HG02973 (cell line): ENCODE data around the gene GNAI2.
"Not testable (repeated sequence)": the region's sequence is repeated elsewhere in the genome, so short reads cannot be mapped to it uniquely, and the experiment has no call there.

Experiments
- ATAC-seq: cut with Tn5 transposase; IDR thresholded peaks from one replicate; pipeline ENCODE4 v1.9.1; 2021; ENCODE audit warnings: moderate library complexity; ENCODE audit not compliant: unreplicated experiment

GNAI2 gene

DNA sequence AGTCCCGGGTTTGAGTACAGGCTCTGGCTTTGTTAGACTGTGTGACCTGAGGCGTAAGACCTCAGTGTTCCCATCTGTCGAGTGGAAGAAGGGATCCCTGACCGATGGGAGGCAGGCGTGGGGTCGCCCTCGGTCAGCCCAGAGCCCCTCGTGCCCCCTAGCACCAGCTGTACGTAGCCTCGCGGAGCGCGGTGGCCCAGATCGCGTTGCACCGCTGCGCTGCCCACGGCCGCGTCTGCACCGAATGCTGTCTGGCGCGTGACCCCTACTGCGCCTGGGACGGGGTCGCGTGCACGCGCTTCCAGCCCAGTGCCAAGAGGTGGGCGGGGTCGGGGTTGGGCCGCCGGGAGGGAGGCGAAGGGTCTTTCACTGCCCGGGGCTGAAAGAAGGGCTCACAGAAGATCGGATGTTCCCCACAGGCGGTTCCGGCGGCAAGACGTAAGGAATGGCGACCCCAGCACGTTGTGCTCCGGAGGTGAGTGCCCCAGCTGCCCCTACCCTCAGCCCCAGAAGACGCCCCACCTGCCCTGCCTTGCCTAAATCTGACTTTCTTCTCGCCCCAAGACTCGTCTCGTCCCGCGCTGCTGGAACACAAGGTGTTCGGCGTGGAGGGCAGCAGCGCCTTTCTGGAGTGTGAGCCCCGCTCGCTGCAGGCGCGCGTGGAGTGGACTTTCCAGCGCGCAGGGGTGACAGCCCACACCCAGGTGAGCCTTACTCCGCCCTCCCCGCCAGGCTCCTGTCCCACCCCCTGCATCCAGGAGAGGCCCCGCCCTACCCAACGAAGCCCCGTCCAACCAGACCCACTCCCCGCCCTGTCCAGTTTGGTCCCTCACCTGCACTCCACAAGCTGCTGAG, 39.4 kb downstream of the GNAI2 start:
- ATAC-seq, result no peak

- ATAC-seq, result no peak
Measured at GRCh38 chr3:50275996-50276761, 40.2 kb downstream of the GNAI2 start.

GRCh38 chr3:50276762-50277101, 40.7 kb downstream of the GNAI2 start:
- ATAC-seq, result no peak

DNA sequence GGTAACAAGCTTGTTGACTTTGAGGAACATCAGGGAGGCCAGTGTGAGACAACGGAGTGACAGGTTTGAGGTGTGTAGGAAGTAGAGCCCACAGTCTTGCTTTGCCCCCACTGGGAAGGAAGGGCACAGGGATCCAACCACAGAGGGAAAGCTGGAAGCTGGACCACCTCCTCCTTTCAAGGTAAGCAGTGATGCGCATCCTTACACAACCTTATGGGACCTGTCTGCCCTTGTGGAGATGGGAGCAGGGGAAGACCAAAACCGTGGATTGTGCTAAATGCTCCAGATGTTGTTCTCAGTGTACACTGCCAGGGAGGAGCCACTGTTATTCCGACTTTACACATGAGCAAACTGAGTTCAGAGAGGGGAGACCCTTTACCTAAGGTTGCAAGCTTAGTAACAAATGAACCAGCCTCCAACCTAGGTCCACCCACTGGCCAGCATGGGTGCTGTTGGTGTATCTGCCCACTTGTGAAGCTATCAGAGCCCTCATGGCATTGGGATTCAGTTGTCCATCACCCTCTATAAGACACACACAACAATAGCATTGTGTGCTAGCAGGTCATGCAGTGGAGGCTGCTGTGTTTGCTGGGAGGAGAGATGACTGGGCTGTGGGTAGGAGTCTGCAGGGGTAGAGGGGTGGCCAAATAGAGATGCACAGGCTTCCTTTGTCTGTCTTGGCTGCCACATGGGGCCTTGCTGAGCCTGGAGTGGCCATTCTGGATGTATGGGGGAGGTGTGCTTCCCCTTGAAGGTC, 42.3 kb downstream of the GNAI2 start:
- no peak for ATAC-seq

- ATAC-seq, result no peak
Measured at GRCh38 chr3:50278880-50279224, 42.8 kb downstream of the GNAI2 start, which contains the start of gene LSMEM2. TSS of gene LSMEM2 (plus strand) at chr3:50279087. CDS start at chr3:50279114, 27 bp downstream.

DNA sequence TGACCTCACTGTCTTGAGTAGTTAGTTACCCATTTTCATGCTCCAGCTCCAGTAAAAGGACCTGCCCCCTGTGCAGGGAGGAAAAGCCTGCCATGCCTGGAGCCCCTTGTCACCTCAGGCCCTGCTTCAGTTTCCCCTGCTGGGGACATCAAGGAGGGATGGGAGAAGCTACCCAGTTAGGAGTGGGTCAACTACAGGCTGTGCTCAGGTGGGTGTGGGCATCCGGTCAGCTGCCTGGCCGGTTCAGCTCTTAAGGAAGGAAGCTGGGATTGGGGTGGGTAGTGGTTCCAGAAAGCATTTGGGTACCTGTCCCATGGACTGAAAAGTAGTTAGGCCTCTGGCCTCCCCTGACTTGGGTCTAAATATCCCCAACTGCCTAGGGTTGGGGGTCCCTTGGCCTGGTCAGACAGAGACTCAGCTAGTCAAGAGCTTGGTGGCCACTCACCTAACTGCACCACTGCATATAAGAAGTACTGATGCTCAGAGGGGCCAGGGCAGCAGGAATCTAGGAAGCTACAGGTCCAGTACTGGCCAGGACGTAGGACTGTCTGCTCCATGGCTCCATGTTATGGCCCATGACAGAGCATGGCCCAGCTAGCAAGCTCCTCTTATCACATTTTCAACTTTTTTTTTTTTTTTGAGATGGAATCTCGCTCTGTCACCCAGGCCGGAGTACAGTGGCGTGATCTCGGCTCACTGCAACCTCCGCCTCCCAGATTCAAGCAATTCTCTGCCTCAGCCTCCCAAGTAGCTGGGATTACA, 43.4 kb downstream of the GNAI2 start:
- ATAC-seq, result no peak

- not testable (repeated sequence) for ATAC-seq
Measured at GRCh38 chr3:50284121-50284520, 48.1 kb downstream of the GNAI2 start.

DNA sequence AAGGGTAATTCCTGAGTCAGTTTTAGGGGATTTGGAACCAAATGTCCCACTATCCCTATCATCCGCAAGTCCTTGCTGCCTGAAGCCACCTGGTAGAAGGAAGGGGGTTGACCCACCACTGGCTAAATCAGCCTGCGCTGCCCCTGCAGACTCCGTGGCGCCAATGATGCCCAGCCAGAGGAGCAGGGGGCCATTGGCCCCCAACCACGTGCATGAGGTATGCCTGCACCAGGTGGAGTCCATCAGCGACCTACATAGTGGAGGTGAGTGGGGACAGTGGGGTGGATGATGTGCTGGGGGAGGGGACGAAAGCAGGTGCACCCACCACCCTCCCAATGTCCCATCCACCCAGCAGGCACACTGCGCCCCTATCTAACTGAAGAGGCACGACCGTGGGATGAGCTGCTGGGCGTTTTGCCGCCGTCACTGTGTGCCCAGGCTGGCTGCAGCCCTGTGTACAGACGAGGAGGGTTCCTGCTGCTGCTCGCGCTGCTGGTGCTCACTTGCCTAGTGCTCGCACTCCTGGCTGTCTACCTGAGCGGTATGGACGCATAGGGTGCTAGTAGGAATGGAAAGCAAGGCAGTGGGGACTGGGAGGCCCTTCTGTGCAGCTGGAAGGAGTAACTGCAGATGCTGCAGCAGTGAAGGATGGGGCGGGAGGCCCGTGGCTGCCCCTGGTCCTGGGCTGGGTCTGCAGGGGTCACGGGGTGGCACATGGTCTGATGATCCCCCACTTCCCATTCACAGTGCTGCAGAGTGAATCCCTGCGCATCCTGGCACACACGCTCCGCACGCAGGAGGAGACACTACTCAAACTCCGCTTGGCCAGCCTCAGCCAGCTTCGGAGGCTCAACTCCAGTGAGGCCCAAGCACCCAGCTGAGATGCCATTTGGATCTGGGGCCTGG, 50.6 kb downstream of the GNAI2 start:
- ATAC-seq, result no peak

- no peak for ATAC-seq
Measured at GRCh38 chr3:50287262-50287661, 51.3 kb downstream of the GNAI2 start.

DNA sequence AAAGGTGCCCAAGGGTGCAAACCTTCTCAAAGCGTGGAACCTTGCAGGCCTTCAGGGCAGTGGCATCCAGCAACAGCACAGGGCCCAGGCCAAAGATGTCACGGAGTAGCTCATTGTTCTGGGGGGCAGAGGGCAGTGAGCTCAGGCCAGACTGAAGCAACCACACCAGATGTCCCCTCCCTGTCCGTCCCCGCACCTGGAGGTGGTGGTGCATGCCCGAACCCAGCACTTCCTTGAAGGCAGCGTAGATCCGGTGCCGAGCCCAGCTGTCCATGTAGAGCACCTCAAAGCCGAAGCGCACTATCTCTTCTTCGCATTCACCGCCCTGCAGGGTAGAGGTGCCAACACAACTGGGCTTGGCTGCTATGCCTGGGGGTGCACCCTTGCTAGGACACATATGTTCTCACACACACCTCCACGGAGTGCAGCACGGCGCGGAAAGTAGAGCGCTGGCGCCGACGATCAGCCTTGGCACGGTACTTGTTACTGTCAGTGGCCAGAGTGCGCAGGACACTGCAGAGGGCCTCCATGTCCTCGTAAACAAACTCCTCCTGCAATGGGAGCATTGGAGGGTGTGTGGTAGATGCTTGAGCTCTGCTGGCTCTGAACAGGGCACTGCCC, 52.5 kb downstream of the GNAI2 start:
- no peak for ATAC-seq

DNA sequence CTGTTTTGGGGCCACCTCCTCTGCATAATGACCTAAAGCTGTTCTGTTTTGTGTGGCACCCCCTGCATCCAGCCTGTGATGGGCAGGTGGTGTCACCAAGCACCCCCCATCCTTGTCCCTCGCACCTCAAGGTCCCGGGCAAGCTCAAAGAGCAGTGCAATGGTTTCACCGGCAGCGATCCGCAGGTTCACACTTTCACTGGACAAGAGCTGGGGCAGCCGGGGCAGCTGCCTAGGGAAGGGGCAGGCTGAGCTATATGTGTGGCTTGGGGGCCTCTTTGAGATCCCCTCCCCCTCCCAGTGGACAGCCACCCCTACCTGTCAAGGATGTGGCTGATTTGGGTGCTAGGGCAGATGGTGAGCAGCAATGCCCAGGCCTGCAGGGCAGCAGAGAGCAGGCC, 53.1 kb downstream of the GNAI2 start:
- ATAC-seq, result no peak

GRCh38 chr3:50290161-50290641, 54.2 kb downstream of the GNAI2 start:
- no peak for ATAC-seq

GRCh38 chr3:50292159-50293078, 56.4 kb downstream of the GNAI2 start, which contains the start of gene IFRD2:
TSS of gene IFRD2 (minus strand) at chr3:50292429. CDS start at chr3:50292274, 155 bp downstream.
- peak; percentile 93 for ATAC-seq

DNA sequence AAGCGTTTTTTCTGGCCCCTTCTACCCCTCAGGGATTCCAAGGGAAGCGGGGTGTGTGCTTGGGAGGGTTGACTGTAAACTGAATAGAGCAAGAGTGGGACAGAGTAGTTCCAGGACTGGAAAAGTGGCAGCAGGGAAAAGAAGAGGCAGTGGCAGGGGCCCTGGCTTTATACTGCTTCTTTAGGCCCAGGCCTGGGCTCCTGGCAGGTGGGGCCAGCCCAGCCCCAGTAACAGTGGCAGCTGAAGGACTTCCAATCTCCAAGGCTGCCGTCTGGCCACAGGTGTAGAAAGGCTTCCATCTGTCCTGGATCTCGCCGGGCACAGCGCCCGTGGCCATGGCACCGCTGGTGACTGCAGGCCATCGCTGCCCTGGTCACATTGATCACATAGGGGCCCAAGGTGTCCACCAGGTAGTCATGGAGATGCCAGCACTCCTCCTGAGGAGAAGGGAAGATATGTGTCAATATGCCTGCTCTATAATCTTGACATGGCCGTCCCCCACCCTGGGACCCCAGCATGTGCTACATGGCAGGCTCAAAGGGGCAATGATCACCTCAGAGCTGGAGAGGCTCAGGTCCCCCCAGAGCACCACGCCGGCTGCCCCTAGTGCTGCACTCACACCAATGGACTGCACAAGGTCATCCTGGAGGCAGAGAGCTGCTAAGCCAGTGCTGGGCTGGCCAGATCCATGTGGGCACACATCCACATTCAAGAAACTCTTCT, 57.2 kb downstream of the GNAI2 start:
- no peak for ATAC-seq

- ATAC-seq, result no peak
Measured at GRCh38 chr3:50294089-50294488, 58.1 kb downstream of the GNAI2 start.

- no peak for ATAC-seq
Measured at GRCh38 chr3:50294492-50295403, 58.7 kb downstream of the GNAI2 start.
